A549 (cell line): Measurements from ENCODE around the gene SARS1. TPM values are rescaled to one million over a fixed set of nuclear protein-coding genes. Genes with fewer than 3 reads are reported as not detected.

ENCODE experiments used
- ATAC-seq, 2 experiments: fragments of 200-7000 bp in 1 of 2; fragments of >200 bp in 1 of 2; cut with Nextera tagmentation in 1 of 2; cut with Tn5 transposase in 1 of 2; 3 replicates each; pipeline versions ENCODE4 v1.8.0 to v1.9.1; 2018 to 2020; ENCODE audit warnings: mild to moderate bottlenecking in 1 of 2, moderate library complexity in 1 of 2
- CTCF ChIA-PET: fragments of 300-600 bp; sonication (Branson Sonifier 250); formaldehyde crosslinking; extraction: SDS; loops from one replicate; lab custom pipeline; 2021; ENCODE audit warnings: antibody characterized with exemption, inconsistent platforms; lab: Yijun Ruan, JAX
- POLR2A ChIA-PET: fragments of 350-600 bp; formaldehyde crosslinking; extraction: SDS; loops from one replicate; lab custom pipeline; 2021; ENCODE audit warnings: antibody characterized with exemption, inconsistent platforms; lab: Yijun Ruan, JAX
- DNase-seq, 2 experiments: peaks; one replicate each; pipeline versions ENCODE4 v3.0.0 to v3.0.0-alpha.2; 2011 to 2016; ENCODE audit warnings: low read depth in 1 of 2, low spot score in 1 of 2
- FAIRE-seq: peaks from 2 replicates; lab custom pipeline; 2011; peaks lifted over from hg19 to GRCh38; lab: Jason Lieb, UNC
- H3K27ac ChIP-seq, 2 experiments: fragments of >200 bp; sonication (Bioruptor Twin); formaldehyde crosslinking; 3 replicates each; pipeline ENCODE4 v1.5.1; 2016 to 2017
- H3K4me1 ChIP-seq: fragments of >200 bp; sonication (Bioruptor Twin); formaldehyde crosslinking; 3 replicates; pipeline ENCODE4 v1.6.1; 2016
- H3K4me2 ChIP-seq: fragments of >200 bp; sonication (Bioruptor Twin); formaldehyde crosslinking; 3 replicates; pipeline ENCODE4 v1.6.1; 2016
- H3K4me3 ChIP-seq: fragments of >200 bp; sonication (Bioruptor Twin); formaldehyde crosslinking; 3 replicates; pipeline ENCODE4 v1.5.1; 2016
- H3K9me3 ChIP-seq: fragments of >200 bp; sonication (Bioruptor Twin); formaldehyde crosslinking; 3 replicates; pipeline ENCODE4 v1.6.1; 2016
- ATOH8 ChIP-seq: fragments of 250-450 bp; sonication (Bioruptor Pico); IDR thresholded peaks from 2 replicates; pipeline ENCODE4 v1.5.0; 2020; ENCODE audit warnings: low read depth, mild to moderate bottlenecking, moderate library complexity
- BHLHE40 ChIP-seq: IDR thresholded peaks from 2 replicates; pipeline ENCODE4 v1.6.1; 2012; ENCODE audit warnings: low read depth, low read length, inconsistent platforms
- CHD2 ChIP-seq: fragments of 150-350 bp; IDR thresholded peaks from 2 replicates; pipeline ENCODE4 v1.6.1; 2014; ENCODE audit warnings: low read length; ENCODE audit not compliant: partially characterized antibody
- CHD4 ChIP-seq: fragments of 200-600 bp; sonication (generic); IDR thresholded peaks from 2 replicates; pipeline ENCODE4 v1.6.1; 2016; ENCODE audit warnings: antibody characterized with exemption, mild to moderate bottlenecking, borderline replicate concordance
- ELK1 ChIP-seq: fragments of 150-350 bp; IDR thresholded peaks from 2 replicates; pipeline ENCODE4 v1.6.1; 2014; ENCODE audit warnings: low read depth, mild to moderate bottlenecking, low read length
- FOXS1 ChIP-seq: fragments of 250-450 bp; sonication (Bioruptor Pico); IDR thresholded peaks from 2 replicates; pipeline ENCODE4 v1.5.0; 2020; ENCODE audit warnings: mild to moderate bottlenecking, moderate library complexity
- HDAC2 ChIP-seq: fragments of 200-600 bp; sonication (generic); IDR thresholded peaks from 2 replicates; pipeline ENCODE4 v1.6.1; 2016
- HES2 ChIP-seq: fragments of >200 bp; sonication (Bioruptor Twin); formaldehyde crosslinking; IDR thresholded peaks from 2 replicates; pipeline ENCODE4 v1.6.1; 2016
- HEYL ChIP-seq: fragments of 250-450 bp; sonication (Bioruptor Pico); IDR thresholded peaks from 2 replicates; pipeline ENCODE4 v1.8.0; 2021; ENCODE audit warnings: mild to moderate bottlenecking, moderate library complexity
- HMGXB4 ChIP-seq: fragments of 250-450 bp; sonication (Bioruptor Pico); IDR thresholded peaks from 2 replicates; pipeline ENCODE4 v1.5.0; 2021; ENCODE audit warnings: mild to moderate bottlenecking, moderate library complexity, borderline replicate concordance
- HOXB13 ChIP-seq: fragments of 250-450 bp; sonication (Bioruptor Pico); IDR thresholded peaks from 2 replicates; pipeline ENCODE4 v1.5.0; 2020; ENCODE audit warnings: low read depth, mild to moderate bottlenecking, moderate library complexity
- KDM1A ChIP-seq: fragments of 200-600 bp; sonication (generic); IDR thresholded peaks from 2 replicates; pipeline ENCODE4 v1.6.1; 2016; ENCODE audit warnings: low read depth, mild to moderate bottlenecking
- KDM5A ChIP-seq: fragments of 200-600 bp; sonication (generic); IDR thresholded peaks from 2 replicates; pipeline ENCODE4 v1.6.1; 2016; ENCODE audit warnings: antibody characterized with exemption, mild to moderate bottlenecking
- MYC ChIP-seq: IDR thresholded peaks from 2 replicates; pipeline ENCODE4 v1.6.1; 2012; ENCODE audit warnings: mild to moderate bottlenecking, inconsistent platforms, low read length, improper control_type of control experiment, borderline replicate concordance
- RAD21 ChIP-seq, 2 experiments: fragments of >200 bp in 1 of 2; sonication (Bioruptor Twin) in 1 of 2; formaldehyde crosslinking in 1 of 2; IDR thresholded peaks in 1 of 2; conservative IDR thresholded peaks in 1 of 2; 2 replicates in 1 of 2; 3 replicates in 1 of 2; pipeline ENCODE4 v1.6.1; 2012 to 2018; ENCODE audit warnings: inconsistent platforms in 1 of 2
- REST ChIP-seq: fragments of 200-600 bp; sonication (generic); IDR thresholded peaks from 2 replicates; pipeline ENCODE4 v1.6.1; 2016; ENCODE audit warnings: antibody characterized with exemption, mild to moderate bottlenecking, moderate library complexity
- TP53 ChIP-seq: fragments of 250-450 bp; sonication (Bioruptor Pico); IDR thresholded peaks from 2 replicates; pipeline ENCODE4 v1.5.0; 2021; ENCODE audit warnings: mild to moderate bottlenecking, moderate library complexity
- ZC3H11A ChIP-seq: fragments of 450-650 bp; IDR thresholded peaks from 2 replicates; pipeline ENCODE4 v1.6.1; 2014; ENCODE audit warnings: antibody characterized with exemption, mild to moderate bottlenecking
- WGBS: methylation state at CpG from one replicate; pipeline ENCODE4 v1.1.6; 2017; ENCODE audit errors: missing lambda C conversion rate; 5-methylcytosine and 5-hydroxymethylcytosine counted together
- polyA plus RNA-seq, 4 experiments: library from polyadenylated mRNA; depleted of rRNA in 3 of 4; stranded (reverse); fragments of >200 nt; fragmentation: RNase III in 1 of 4; extraction: RNeasy Plus Mini Kit Qiagen cat#74134 plus additional on column Dnase treatment in 1 of 4; gene quantifications; 2 replicates in 3 of 4; 3 replicates in 1 of 4; pipeline ENCODE4 v1.2.3, GENCODE V29; 2011 to 2017

Gene SARS1
- polyA plus RNA-seq, 2 of the 4 experiments (the other 2 are of a cell fraction): 103 to 152 TPM

DNA sequence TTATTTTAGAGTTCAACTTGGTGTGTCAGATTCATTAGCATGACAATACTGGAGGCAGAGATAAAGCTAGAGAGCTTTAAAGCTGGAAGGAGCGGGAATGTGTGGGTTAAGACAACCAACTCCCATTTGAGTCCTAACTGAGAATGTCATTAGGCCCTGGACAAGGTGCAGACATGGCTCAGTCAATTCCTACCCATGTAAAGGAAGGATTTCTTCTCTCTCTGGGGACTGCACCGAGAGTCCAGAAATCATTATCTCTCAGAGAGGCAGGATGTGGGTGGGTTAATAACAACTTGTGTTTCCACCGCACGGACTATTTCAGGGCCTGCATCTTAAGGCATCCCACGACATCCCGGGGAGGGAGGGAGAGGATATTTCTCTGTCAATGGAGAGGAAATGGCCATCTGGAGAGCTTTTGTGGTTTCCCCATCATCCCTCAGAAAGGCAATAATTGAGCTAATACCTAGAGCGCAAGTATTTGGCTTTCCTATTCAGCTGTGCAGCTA lies 46.7 kb upstream of the SARS1 start:
- no peak overlapping the region for H3K4me3 ChIP-seq
- 93% methylated on average over 7 of the region's 7 CpGs for WGBS
- TF ChIP-seq HES2 (no peak), ATOH8 (CRISPR knock-in tag) (no peak), RAD21 (conservative IDR thresholded peaks at IDR 0.05 in 1 of 2, IDR thresholded peaks at IDR 0.05 in 1 of 2) (no peak), TP53 (no peak), KDM5A (no peak), HDAC2 (no peak), CHD4 (no peak), MYC (no peak), HEYL (CRISPR knock-in tag) (no peak)
- CTCF ChIA-PET: no interaction called here
- POLR2A ChIA-PET: no interaction called here
- DNase-seq: no peak
- FAIRE-seq: no peak
- peaks cover 9% of the 10 kb centered on the region for H3K4me1 ChIP-seq
- H3K9me3 ChIP-seq: no peaks in the 10 kb centered on the region
- H3K4me2 ChIP-seq: no peak overlapping the region
- no peak for ATAC-seq
- H3K27ac ChIP-seq: no peak overlapping the region

DNA sequence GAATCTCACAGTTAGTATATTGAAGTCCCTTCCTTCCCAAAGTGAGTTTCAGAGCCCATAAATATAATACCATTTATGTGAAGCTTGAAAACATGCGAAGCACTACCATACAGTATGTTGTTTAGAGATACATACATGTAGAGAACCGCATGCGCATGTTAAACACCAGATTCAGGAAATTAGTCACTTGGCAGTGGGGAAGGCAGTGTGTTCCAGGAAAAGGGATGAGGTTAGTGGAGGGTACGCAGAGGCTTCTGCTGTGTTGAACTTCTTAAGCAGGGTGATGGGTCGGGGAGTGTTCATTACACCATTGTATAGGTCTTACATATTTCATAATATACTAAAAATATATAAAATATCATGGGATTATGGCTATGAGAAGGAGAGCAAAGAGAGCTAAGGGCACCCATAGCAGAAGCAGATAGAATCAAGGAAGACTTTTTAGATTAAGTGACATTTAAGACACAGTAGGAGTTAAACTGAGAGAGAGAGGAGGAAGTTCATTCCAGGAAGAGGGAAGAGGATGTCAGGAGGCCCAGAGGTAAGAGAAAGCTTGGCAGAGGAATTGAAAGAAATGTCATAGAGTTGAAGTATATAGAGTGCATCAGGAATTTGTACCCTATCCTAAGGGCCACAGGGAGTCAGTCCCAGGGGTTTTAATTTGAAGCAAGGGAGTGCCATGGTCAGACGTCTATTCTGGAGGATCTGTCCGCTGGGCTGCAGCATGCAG lies 43.5 kb upstream of the SARS1 start:
- Histone ChIP-seq H3K4me1 (no peaks in the 10 kb centered on the region), H3K4me2 (no peak overlapping the region), H3K4me3 (no peak overlapping the region), H3K27ac (no peak overlapping the region), H3K9me3 (no peaks in the 10 kb centered on the region)
- no peak for FAIRE-seq
- ATAC-seq: no peak
- ChIA-PET CTCF (no interaction called here), POLR2A (no interaction called here)
- WGBS: 70% methylated on average over 7 of the region's 7 CpGs
- no peak for DNase-seq
- TF ChIP-seq RAD21 (conservative IDR thresholded peaks at IDR 0.05 in 1 of 2, IDR thresholded peaks at IDR 0.05 in 1 of 2) (no peak), ELK1 (no peak), REST (no peak), BHLHE40 (no peak), KDM1A (no peak), ZC3H11A (no peak), KDM5A (no peak), FOXS1 (CRISPR knock-in tag) (no peak), CHD2 (no peak), MYC (no peak), HMGXB4 (no peak), HES2 (no peak), HOXB13 (CRISPR knock-in tag) (no peak), HDAC2 (no peak)
